HepG2 (cell line): Measurements from ENCODE around the gene TRIM37.

Experiments used
- ARID4A ChIP-seq: sonication (generic); formaldehyde crosslinking; IDR thresholded peaks from 2 replicates; pipeline ENCODE4 v1.5.0; 2020; ENCODE audit warnings: mild to moderate bottlenecking, missing genetic modification reagents, borderline replicate concordance
- CEBPB ChIP-seq: IDR thresholded peaks from 2 replicates; pipeline ENCODE4 v1.6.1; 2011; ENCODE audit warnings: low read depth, low read length, improper control_type of control experiment, borderline replicate concordance
- CTCF ChIP-seq: sonication (generic); formaldehyde crosslinking; IDR thresholded peaks from 2 replicates; pipeline ENCODE4 v1.5.0; 2020; ENCODE audit warnings: mild to moderate bottlenecking, missing genetic modification reagents, moderate library complexity
- EHMT2 ChIP-seq: fragments of 200-600 bp; sonication (generic); IDR thresholded peaks from 2 replicates; pipeline ENCODE4 v1.7.0; 2017; ENCODE audit warnings: antibody characterized with exemption, low read depth, low read length, borderline replicate concordance
- IKZF4 ChIP-seq: sonication (generic); formaldehyde crosslinking; IDR thresholded peaks from 2 replicates; pipeline ENCODE4 v1.5.1; 2020; ENCODE audit warnings: borderline replicate concordance, mild to moderate bottlenecking, low read depth, missing genetic modification reagents; ENCODE audit errors: not compliant biosample characterization
- TARDBP ChIP-seq: sonication (generic); formaldehyde crosslinking; IDR thresholded peaks from 2 replicates; pipeline ENCODE4 v1.8.0; 2022; ENCODE audit warnings: mild to moderate bottlenecking, missing genetic modification reagents
- ZBTB40 ChIP-seq, 2 experiments: fragments of 450-650 bp in 1 of 2; sonication (generic) in 1 of 2; formaldehyde crosslinking in 1 of 2; IDR thresholded peaks; 2 replicates each; pipeline versions ENCODE4 v1.6.1 to v1.8.0; 2016 to 2022; ENCODE audit warnings: antibody characterized with exemption in 1 of 2, mild to moderate bottlenecking in 1 of 2, missing genetic modification reagents in 1 of 2
- ZNF24 ChIP-seq: fragments of 450-650 bp; IDR thresholded peaks from 2 replicates; pipeline ENCODE4 v1.6.1; 2017; ENCODE audit warnings: antibody characterized with exemption, mild to moderate bottlenecking
- ZNF264 ChIP-seq: sonication (generic); formaldehyde crosslinking; IDR thresholded peaks from 2 replicates; pipeline ENCODE4 v1.4.0; 2020; ENCODE audit warnings: missing genetic modification reagents
- ZNF512 ChIP-seq: sonication (generic); formaldehyde crosslinking; IDR thresholded peaks from 2 replicates; pipeline ENCODE4 v1.4.0; 2020; ENCODE audit warnings: mild to moderate bottlenecking, missing genetic modification reagents
- ZNF687 ChIP-seq: sonication (generic); formaldehyde crosslinking; IDR thresholded peaks from 2 replicates; pipeline ENCODE4 v1.5.1; 2020; ENCODE audit warnings: mild to moderate bottlenecking, missing genetic modification reagents, moderate library complexity

- no peak for TF ChIP-seq ZNF687
- TF ChIP-seq CEBPB = no peak
- no peak for TF ChIP-seq EHMT2
- no peak for TF ChIP-seq ARID4A (CRISPR knock-in tag)
- TF ChIP-seq ZBTB40 (IDR thresholded peaks at IDR 0.05) = no peak
- TF ChIP-seq ZBTB40 (CRISPR knock-in tag; IDR thresholded peaks at IDR 0.05) = no peak
- no peak for TF ChIP-seq ZNF264 (CRISPR knock-in tag)
- no peak for TF ChIP-seq ZNF512 (CRISPR knock-in tag)
- no peak for TF ChIP-seq CTCF (CRISPR knock-in tag)
- no peak for TF ChIP-seq TARDBP (CRISPR knock-in tag)
- no peak for TF ChIP-seq IKZF4 (CRISPR knock-in tag)
- TF ChIP-seq ZNF24 = no peak
Measured at GRCh38 chr17:59094861-59095530, 11.7 kb downstream of the TRIM37 start.
